GM18861 (cell line): Measurements from ENCODE around the gene PDE6B.

Experiments
- ATAC-seq: cut with Tn5 transposase; IDR thresholded peaks from one replicate; pipeline ENCODE4 v1.9.1; 2021; ENCODE audit not compliant: unreplicated experiment

PDE6B gene

GRCh38 chr4:600850-601515 is 24.4 kb upstream of the PDE6B start:
- ATAC-seq: no peak

- no peak for ATAC-seq
These were observed 23.5 kb upstream of the PDE6B start for GRCh38 chr4:601612-602558.

GRCh38 chr4:602559-602942 is 22.8 kb upstream of the PDE6B start:
- no peak for ATAC-seq

- no peak for ATAC-seq
These were observed 21.2 kb upstream of the PDE6B start for GRCh38 chr4:604131-604530.

GRCh38 chr4:605702-606425 is 19.5 kb upstream of the PDE6B start:
- ATAC-seq: no peak

- no peak for ATAC-seq
These were observed 17.1 kb upstream of the PDE6B start for GRCh38 chr4:608236-608635.

- no peak for ATAC-seq
These were observed 15.8 kb upstream of the PDE6B start for GRCh38 chr4:609400-610050.

- no peak for ATAC-seq
These were observed 14.7 kb upstream of the PDE6B start for GRCh38 chr4:610411-611261.

- no peak for ATAC-seq
These were observed 13.2 kb upstream of the PDE6B start for GRCh38 chr4:612052-612748.

- no peak for ATAC-seq
These were observed 12.6 kb upstream of the PDE6B start for GRCh38 chr4:612749-613125.

GRCh38 chr4:613126-613525 is 12.2 kb upstream of the PDE6B start:
- no peak for ATAC-seq

- ATAC-seq: no peak
These were observed 9.3 kb upstream of the PDE6B start for GRCh38 chr4:616091-616490.

GRCh38 chr4:616911-617643 is 8.3 kb upstream of the PDE6B start:
- no peak for ATAC-seq

GRCh38 chr4:617644-618641 is 7.4 kb upstream of the PDE6B start:
- ATAC-seq: no peak

GRCh38 chr4:620201-620600 is 5.2 kb upstream of the PDE6B start:
- no peak for ATAC-seq

GRCh38 chr4:620851-621261 is 4.5 kb upstream of the PDE6B start:
- ATAC-seq: no peak

GRCh38 chr4:621296-622070 is 3.9 kb upstream of the PDE6B start:
- ATAC-seq: no peak
